C4-2B (cell line): Measurements from ENCODE around the gene RASA3.

Experiments
- CTCF ChIP-seq: fragments of 450-650 bp; conservative IDR thresholded peaks from 2 replicates; pipeline ENCODE4 v1.5.1; 2017; ENCODE audit warnings: mild to moderate bottlenecking
- ZFX ChIP-seq: fragments of 450-650 bp; IDR thresholded peaks from 2 replicates; pipeline ENCODE4 v1.6.1; 2017

- TF ChIP-seq CTCF (no peak), ZFX (no peak)
Measured at GRCh38 chr13:114096811-114097211, 35.6 kb downstream of the RASA3 start.
